Esophagus squamous epithelium (tissue), 5 donors: ENCODE measurements around the gene MAP3K7. TPM values are rescaled to one million over a fixed set of nuclear protein-coding genes. Genes with fewer than 3 reads are reported as not detected.

Experiments used
- DNase-seq: peaks from one replicate; lab custom pipeline; 2025; lab: John Stamatoyannopoulos, UW
- H3K27ac ChIP-seq, 4 donors: fragments of 200-600 bp; sonication (generic); one replicate each; pipeline ENCODE4 v1.5.1; 2016 to 2019; ENCODE audit warnings: mild to moderate bottlenecking in 1 of 4
- H3K27me3 ChIP-seq, 4 donors: fragments of 200-600 bp; sonication (generic); 1 replicate in 3 of 4; 2 replicates in 1 of 4; pipeline versions ENCODE4 v1.5.1 to v1.6.0; 2017 to 2021; ENCODE audit warnings: antibody characterized with exemption in 1 of 4
- H3K36me3 ChIP-seq, 3 donors: fragments of 200-600 bp; sonication (generic); one replicate each; pipeline ENCODE4 v1.5.1; 2016 to 2019
- H3K4me1 ChIP-seq, 3 donors: fragments of 200-600 bp; sonication (generic); one replicate each; pipeline ENCODE4 v1.5.1; 2017 to 2019
- H3K4me3 ChIP-seq, 4 donors: fragments of 200-600 bp; sonication (generic); 1 replicate in 3 of 4; 2 replicates in 1 of 4; pipeline ENCODE4 v1.5.1; 2016 to 2019; ENCODE audit warnings: mild to moderate bottlenecking in 2 of 4, moderate library complexity in 1 of 4
- H3K9me3 ChIP-seq, 3 donors: fragments of 200-600 bp; sonication (generic); one replicate each; pipeline ENCODE4 v1.5.1; 2016 to 2019
- POLR2A ChIP-seq, 4 donors: fragments of 450-650 bp; IDR thresholded peaks; one replicate each; pipeline ENCODE4 v1.6.1; 2017; ENCODE audit warnings: antibody characterized with exemption in 4 of 4, mild to moderate bottlenecking in 4 of 4, moderate library complexity in 3 of 4
- WGBS, 2 donors: methylation state at CpG; one replicate each; pipeline ENCODE4 v1.1.5; 2018; 5-methylcytosine and 5-hydroxymethylcytosine counted together
- intact Hi-C: fragments of 100-400 bp; cut with DNase I; formaldehyde crosslinking; loops from one replicate; pipeline ENCODE4 v1.15.0; 2022
- total RNA-seq, 4 donors: library from RNA; depleted of rRNA; stranded (reverse); fragments of >200 nt; gene quantifications; one replicate each; pipeline ENCODE4 v1.1.0, GENCODE V29; 2016
- TF ChIP-seq, protein P1 (sequence below), 6 experiments: fragments of 450-650 bp in 4 of 6; fragments of 200-600 bp in 2 of 6; sonication (generic) in 2 of 6; IDR thresholded peaks; one replicate each; pipeline ENCODE4 v1.5.1; 2016 to 2019; ENCODE audit warnings: antibody characterized with exemption in 6 of 6, mild to moderate bottlenecking in 4 of 6, moderate library complexity in 4 of 6
- donor health status: DM: yes; HTN: yes; CAD: no.

Gene MAP3K7
- total RNA-seq, 4 donors from 2014 or later = 10.0 to 24.0 (median 17.2) TPM

GRCh38 chr6:90516074-90516660, 70.7 kb downstream of the MAP3K7 start:
- H3K4me3 ChIP-seq = no peak overlapping the region
- no peaks in the 10 kb centered on the region for H3K9me3 ChIP-seq
- H3K36me3 ChIP-seq = peaks cover 0 to 96% (median 4%) of the 10 kb centered on the region in 3 donors
- no peaks in the 10 kb centered on the region for H3K27me3 ChIP-seq
- no peak for DNase-seq
- 83 to 90% methylated on average over 6 of the region's 6 CpGs for WGBS, 2 donors
- H3K4me1 ChIP-seq = no peaks in the 10 kb centered on the region
- intact Hi-C loops = no loop called here
- TF ChIP-seq, protein P1, sequence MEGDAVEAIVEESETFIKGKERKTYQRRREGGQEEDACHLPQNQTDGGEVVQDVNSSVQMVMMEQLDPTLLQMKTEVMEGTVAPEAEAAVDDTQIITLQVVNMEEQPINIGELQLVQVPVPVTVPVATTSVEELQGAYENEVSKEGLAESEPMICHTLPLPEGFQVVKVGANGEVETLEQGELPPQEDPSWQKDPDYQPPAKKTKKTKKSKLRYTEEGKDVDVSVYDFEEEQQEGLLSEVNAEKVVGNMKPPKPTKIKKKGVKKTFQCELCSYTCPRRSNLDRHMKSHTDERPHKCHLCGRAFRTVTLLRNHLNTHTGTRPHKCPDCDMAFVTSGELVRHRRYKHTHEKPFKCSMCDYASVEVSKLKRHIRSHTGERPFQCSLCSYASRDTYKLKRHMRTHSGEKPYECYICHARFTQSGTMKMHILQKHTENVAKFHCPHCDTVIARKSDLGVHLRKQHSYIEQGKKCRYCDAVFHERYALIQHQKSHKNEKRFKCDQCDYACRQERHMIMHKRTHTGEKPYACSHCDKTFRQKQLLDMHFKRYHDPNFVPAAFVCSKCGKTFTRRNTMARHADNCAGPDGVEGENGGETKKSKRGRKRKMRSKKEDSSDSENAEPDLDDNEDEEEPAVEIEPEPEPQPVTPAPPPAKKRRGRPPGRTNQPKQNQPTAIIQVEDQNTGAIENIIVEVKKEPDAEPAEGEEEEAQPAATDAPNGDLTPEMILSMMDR (IDR thresholded peaks at IDR 0.05) = no peak
- no peak for TF ChIP-seq POLR2A (IDR thresholded peaks at IDR 0.05)
- H3K27ac ChIP-seq = no peak overlapping the region

DNA sequence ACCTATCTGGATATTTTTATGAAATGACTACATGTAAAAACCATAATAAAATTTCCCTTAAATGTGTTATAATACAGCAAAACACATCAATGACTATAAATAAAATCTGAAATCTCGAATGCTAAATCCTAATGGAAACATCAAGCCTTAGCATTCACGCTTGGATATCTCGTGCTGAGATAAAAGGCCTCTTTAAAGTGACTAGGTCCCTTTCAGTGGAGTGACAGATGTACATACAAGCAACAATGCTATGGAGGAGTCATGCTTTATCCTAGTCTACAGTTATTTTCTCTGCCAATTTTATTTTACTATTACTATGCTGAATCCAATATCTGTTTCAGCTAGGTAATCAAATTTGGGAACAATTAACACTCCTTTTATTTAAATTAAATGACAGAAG, 72.4 kb downstream of the MAP3K7 start:
- intact Hi-C loops = no loop called here
- H3K4me1 ChIP-seq = no peaks in the 10 kb centered on the region
- WGBS, 2 donors = 72 to 78% methylated on average over 3 of the region's 3 CpGs
- H3K36me3 ChIP-seq = peaks cover 0 to 82% (median 4%) of the 10 kb centered on the region in 3 donors
- no peak overlapping the region for H3K27ac ChIP-seq
- no peak for TF ChIP-seq POLR2A (IDR thresholded peaks at IDR 0.05)
- TF ChIP-seq, protein P1 (IDR thresholded peaks at IDR 0.05) = no peak
- H3K9me3 ChIP-seq = no peaks in the 10 kb centered on the region
- DNase-seq = no peak
- no peak overlapping the region for H3K4me3 ChIP-seq
- no peaks in the 10 kb centered on the region for H3K27me3 ChIP-seq

GRCh38 chr6:90508753-90509152, 78.1 kb downstream of the MAP3K7 start:
- intact Hi-C loops = no loop called here

DNA sequence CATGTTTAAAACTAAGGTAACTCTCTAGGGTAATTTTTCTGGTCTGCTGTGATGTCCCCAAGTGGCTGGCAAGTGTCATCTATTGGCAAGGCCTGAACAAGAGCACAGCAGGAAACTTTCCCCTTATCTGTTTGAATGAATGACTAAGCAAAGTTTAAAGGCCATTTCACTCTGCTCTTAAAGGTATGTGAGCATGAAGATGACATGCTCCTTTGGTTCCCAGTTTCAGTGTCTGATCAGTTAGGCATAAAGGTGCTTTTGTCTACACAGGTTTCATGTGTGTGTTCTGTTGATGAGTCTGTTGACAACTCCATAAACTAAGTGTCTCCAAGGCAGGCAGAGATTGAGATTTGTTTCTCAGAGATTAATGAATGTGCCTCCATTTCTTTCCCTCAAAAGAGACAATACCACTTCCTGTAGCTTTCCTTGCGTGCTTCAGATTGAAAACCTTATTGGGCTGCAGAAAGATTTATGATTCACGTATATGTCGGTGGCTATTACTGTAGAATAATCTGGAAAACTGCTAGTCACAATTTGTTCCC, 83.9 kb downstream of the MAP3K7 start:
- H3K4me3 ChIP-seq = no peak overlapping the region
- 82 to 92% methylated on average over 3 of the region's 3 CpGs for WGBS, 2 donors
- intact Hi-C loops = no loop called here
- DNase-seq = no peak
- peaks cover 0 to 18% (median 0%) of the 10 kb centered on the region in 4 donors for H3K27me3 ChIP-seq
- TF ChIP-seq, protein P1 (IDR thresholded peaks at IDR 0.05) = no peak
- TF ChIP-seq POLR2A (IDR thresholded peaks at IDR 0.05) = no peak
- no peaks in the 10 kb centered on the region for H3K9me3 ChIP-seq
- no peaks in the 10 kb centered on the region for H3K36me3 ChIP-seq
- H3K4me1 ChIP-seq = peaks cover 0 to 10% (median 0%) of the 10 kb centered on the region in 3 donors
- H3K27ac ChIP-seq = no peak overlapping the region

More at GRCh38 chr6:90508753-90509152, 78.1 kb downstream of the MAP3K7 start:
- Histone ChIP-seq H3K27ac (no peak overlapping the region), H3K4me3 (no peak overlapping the region), H3K36me3 (peaks cover 0 to 27% (median 0%) of the 10 kb centered on the region in 3 donors), H3K4me1 (no peaks in the 10 kb centered on the region), H3K27me3 (no peaks in the 10 kb centered on the region), H3K9me3 (no peaks in the 10 kb centered on the region)
- DNase-seq = no peak
- TF ChIP-seq, protein P1 (IDR thresholded peaks at IDR 0.05) = no peak
- TF ChIP-seq POLR2A (IDR thresholded peaks at IDR 0.05) = no peak
- 66 to 73% methylated on average over 3 to 5 of the region's 5 CpGs for WGBS, 2 donors

DNA sequence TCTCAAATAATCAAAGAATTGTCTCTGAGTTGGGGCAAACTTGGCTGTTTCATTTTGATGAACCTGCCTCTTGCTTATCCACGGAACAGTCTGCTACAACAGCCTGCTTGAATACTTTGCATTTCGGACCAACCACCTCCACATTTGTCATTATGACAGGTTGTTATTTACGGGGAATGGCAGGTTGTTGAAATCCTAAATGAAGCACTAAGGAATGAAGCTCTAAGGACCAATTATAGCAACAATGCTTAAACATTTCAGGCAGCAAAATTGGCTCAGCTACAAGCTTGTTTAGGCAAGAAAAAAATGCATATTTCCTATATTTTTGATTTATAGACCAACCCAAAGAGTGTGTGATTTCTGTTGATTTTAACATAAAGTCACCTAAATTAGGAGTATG, 84.5 kb downstream of the MAP3K7 start:
- WGBS, 2 donors = 81 to 83% methylated on average over 3 of the region's 3 CpGs
- no peak for DNase-seq
- Histone ChIP-seq H3K4me1 (peaks cover 0 to 10% (median 0%) of the 10 kb centered on the region in 3 donors), H3K27me3 (peaks cover 0 to 24% (median 0%) of the 10 kb centered on the region in 4 donors), H3K36me3 (no peaks in the 10 kb centered on the region), H3K9me3 (no peaks in the 10 kb centered on the region), H3K4me3 (no peak overlapping the region), H3K27ac (no peak overlapping the region)
- intact Hi-C loops = no loop called here
- TF ChIP-seq, protein P1 (IDR thresholded peaks at IDR 0.05) = no peak
- no peak for TF ChIP-seq POLR2A (IDR thresholded peaks at IDR 0.05)
